DND-41 (cell line): ENCODE data around the gene SEMA4A.

ENCODE experiments used
- ATAC-seq: fragments of 200-7000 bp; cut with Tn5 transposase; 3 replicates; pipeline ENCODE4 v1.9.1; 2021; ENCODE audit warnings: low read depth; ENCODE audit not compliant: insufficient read depth
- DNase-seq: peaks from one replicate; pipeline ENCODE4 v3.0.0-alpha.2; 2020
- H2AFZ ChIP-seq: 2 replicates; pipeline ENCODE4 v1.6.0; 2012; ENCODE audit warnings: low read depth, low read length
- H3K27ac ChIP-seq: 2 replicates; pipeline ENCODE4 v1.5.1; 2012; ENCODE audit warnings: low read length, inconsistent platforms
- H3K27me3 ChIP-seq: fragments of 200-600 bp; sonication (generic); 2 replicates; pipeline ENCODE4 v1.6.0; 2012; ENCODE audit warnings: low read length, mild to moderate bottlenecking, inconsistent platforms; ENCODE audit not compliant: insufficient read depth, poor library complexity
- H3K36me3 ChIP-seq: 2 replicates; pipeline ENCODE4 v1.5.1; 2012; ENCODE audit warnings: low read length, inconsistent platforms; ENCODE audit not compliant: insufficient read depth
- H3K4me1 ChIP-seq: 2 replicates; pipeline ENCODE4 v1.5.1; 2012; ENCODE audit warnings: mild to moderate bottlenecking, low read length; ENCODE audit not compliant: insufficient read depth
- H3K4me2 ChIP-seq: 2 replicates; pipeline ENCODE4 v1.6.0; 2012; ENCODE audit warnings: mild to moderate bottlenecking, moderate library complexity, low read length, inconsistent platforms; ENCODE audit not compliant: insufficient read depth
- H3K4me3 ChIP-seq, 2 experiments: fragments of 200-600 bp in 1 of 2; shearing (Covaris generic) in 1 of 2; 2 replicates each; pipeline ENCODE4 v1.5.1; 2012 to 2016; ENCODE audit warnings: inconsistent platforms in 2 of 2, low read length in 2 of 2, mild to moderate bottlenecking in 2 of 2, low read depth in 1 of 2, moderate library complexity in 1 of 2
- H3K79me2 ChIP-seq: 2 replicates; pipeline ENCODE4 v1.6.0; 2012; ENCODE audit warnings: low read length, inconsistent platforms; ENCODE audit not compliant: insufficient read depth
- H3K9ac ChIP-seq: 2 replicates; pipeline ENCODE4 v1.6.0; 2012; ENCODE audit warnings: low read depth, mild to moderate bottlenecking, inconsistent platforms, low read length, moderate library complexity
- H3K9me3 ChIP-seq: 2 replicates; pipeline ENCODE4 v1.5.1; 2012; ENCODE audit warnings: low read length, moderate library complexity, mild to moderate bottlenecking, inconsistent platforms; ENCODE audit not compliant: insufficient read depth, severe bottlenecking
- H4K20me1 ChIP-seq: 2 replicates; pipeline ENCODE4 v1.6.0; 2012; ENCODE audit warnings: low read length; ENCODE audit not compliant: insufficient read depth
- EZH2 ChIP-seq: IDR thresholded peaks from 3 replicates; pipeline ENCODE4 v1.6.1; 2012; ENCODE audit warnings: borderline replicate concordance, low read depth, mild to moderate bottlenecking, moderate library complexity, low read length, inconsistent platforms; ENCODE audit not compliant: severe bottlenecking
- TF ChIP-seq, protein P1 (sequence below): IDR thresholded peaks from 2 replicates; pipeline ENCODE4 v1.5.1; 2012; ENCODE audit warnings: borderline replicate concordance, low read length, moderate library complexity, mild to moderate bottlenecking; ENCODE audit not compliant: poor library complexity, severe bottlenecking; ENCODE audit errors: extremely low read depth

The SEMA4A gene

DNA sequence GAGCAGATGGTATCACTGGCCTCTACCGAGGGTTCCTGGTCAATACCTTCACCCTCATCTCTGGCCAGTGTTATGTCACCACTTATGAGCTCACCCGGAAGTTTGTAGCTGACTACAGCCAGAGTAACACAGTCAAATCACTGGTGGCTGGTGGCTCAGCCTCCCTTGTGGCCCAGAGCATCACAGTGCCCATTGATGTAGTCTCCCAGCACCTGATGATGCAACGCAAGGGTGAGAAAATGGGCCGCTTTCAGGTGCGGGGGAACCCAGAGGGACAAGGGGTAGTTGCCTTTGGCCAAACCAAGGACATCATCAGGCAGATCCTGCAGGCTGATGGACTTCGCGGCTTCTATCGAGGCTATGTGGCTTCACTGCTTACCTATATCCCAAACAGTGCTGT, 46.7 kb downstream of the SEMA4A start:
- no peak overlapping the region for H3K4me3 ChIP-seq
- H3K4me1 ChIP-seq: peaks cover 17% of the 10 kb centered on the region
- TF ChIP-seq, protein P1, sequence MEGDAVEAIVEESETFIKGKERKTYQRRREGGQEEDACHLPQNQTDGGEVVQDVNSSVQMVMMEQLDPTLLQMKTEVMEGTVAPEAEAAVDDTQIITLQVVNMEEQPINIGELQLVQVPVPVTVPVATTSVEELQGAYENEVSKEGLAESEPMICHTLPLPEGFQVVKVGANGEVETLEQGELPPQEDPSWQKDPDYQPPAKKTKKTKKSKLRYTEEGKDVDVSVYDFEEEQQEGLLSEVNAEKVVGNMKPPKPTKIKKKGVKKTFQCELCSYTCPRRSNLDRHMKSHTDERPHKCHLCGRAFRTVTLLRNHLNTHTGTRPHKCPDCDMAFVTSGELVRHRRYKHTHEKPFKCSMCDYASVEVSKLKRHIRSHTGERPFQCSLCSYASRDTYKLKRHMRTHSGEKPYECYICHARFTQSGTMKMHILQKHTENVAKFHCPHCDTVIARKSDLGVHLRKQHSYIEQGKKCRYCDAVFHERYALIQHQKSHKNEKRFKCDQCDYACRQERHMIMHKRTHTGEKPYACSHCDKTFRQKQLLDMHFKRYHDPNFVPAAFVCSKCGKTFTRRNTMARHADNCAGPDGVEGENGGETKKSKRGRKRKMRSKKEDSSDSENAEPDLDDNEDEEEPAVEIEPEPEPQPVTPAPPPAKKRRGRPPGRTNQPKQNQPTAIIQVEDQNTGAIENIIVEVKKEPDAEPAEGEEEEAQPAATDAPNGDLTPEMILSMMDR: no peak
- TF ChIP-seq EZH2: no peak
- H3K4me2 ChIP-seq: no peak overlapping the region
- H2AFZ ChIP-seq: no peak overlapping the region
- no peaks in the 10 kb centered on the region for H3K27me3 ChIP-seq
- ATAC-seq: no peak
- H3K9ac ChIP-seq: no peak overlapping the region
- no peak overlapping the region for H3K27ac ChIP-seq
- H4K20me1 ChIP-seq: peaks cover 11% of the 10 kb centered on the region; the same call in 1 of the 2 replicates
- peaks cover 61% of the 10 kb centered on the region for H3K36me3 ChIP-seq
- DNase-seq: no peak
- peaks cover 66% of the 10 kb centered on the region for H3K79me2 ChIP-seq
- H3K9me3 ChIP-seq: no peaks in the 10 kb centered on the region

DNA sequence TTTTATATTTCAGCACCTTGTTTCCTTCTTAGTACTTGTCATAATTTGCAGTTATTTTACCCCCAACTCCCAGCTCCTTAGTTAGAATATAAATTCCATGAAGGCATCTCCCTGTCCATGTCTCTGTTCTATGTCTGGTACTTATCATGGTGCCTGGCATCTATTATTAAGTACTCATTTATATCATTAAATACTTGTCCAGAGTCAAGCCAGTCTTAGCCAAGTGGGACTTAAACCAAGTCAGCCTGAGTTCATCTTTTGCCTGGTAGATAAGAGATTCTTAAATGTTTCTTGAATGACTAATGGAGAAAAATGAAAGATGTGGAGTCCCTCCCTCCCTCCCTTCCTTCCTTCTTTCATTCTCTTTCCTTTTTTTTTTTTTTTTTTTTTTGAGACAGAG, 49.9 kb downstream of the SEMA4A start:
- DNase-seq: no peak
- H4K20me1 ChIP-seq: peaks cover 3% of the 10 kb centered on the region; the same call in 1 of the 2 replicates
- no peak overlapping the region for H3K9ac ChIP-seq
- H3K79me2 ChIP-seq: peaks cover 39% of the 10 kb centered on the region
- ATAC-seq: no peak
- H2AFZ ChIP-seq: no peak overlapping the region
- no peaks in the 10 kb centered on the region for H3K4me1 ChIP-seq
- no peak overlapping the region for H3K27ac ChIP-seq
- H3K27me3 ChIP-seq: no peaks in the 10 kb centered on the region
- no peak overlapping the region for H3K4me2 ChIP-seq
- peaks cover 70% of the 10 kb centered on the region for H3K36me3 ChIP-seq
- H3K4me3 ChIP-seq: no peak overlapping the region
- TF ChIP-seq, protein P1: no peak
- no peak for TF ChIP-seq EZH2
- no peaks in the 10 kb centered on the region for H3K9me3 ChIP-seq

DNA sequence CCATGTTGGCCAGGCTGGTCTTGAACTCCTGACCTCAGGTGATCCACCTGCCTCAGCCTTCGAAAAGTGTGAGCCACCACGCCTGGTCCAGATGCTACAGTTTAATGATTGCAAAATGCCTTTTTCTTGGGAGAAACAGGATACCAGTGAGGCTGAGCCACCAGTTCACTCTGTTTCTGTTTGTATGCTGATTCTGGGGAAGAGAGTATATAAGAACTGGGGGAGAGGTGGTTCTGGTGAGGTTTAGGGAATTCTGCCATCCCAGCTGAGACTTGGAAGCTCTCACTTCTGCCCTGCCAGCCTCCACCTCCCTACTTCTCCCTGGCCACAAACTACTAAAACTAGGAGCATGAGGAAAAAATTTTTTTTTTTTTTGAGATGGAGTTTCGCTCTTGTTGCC, 51.3 kb downstream of the SEMA4A start:
- Histone ChIP-seq H3K9me3 (no peaks in the 10 kb centered on the region), H3K9ac (no peak overlapping the region), H4K20me1 (peaks cover 3% of the 10 kb centered on the region; the same call in 1 of the 2 replicates), H3K79me2 (peaks cover 27% of the 10 kb centered on the region), H3K36me3 (peaks cover 73% of the 10 kb centered on the region), H3K4me2 (no peak overlapping the region), H3K4me3 (no peak overlapping the region), H3K27me3 (no peaks in the 10 kb centered on the region), H3K4me1 (no peaks in the 10 kb centered on the region), H3K27ac (no peak overlapping the region), H2AFZ (no peak overlapping the region)
- ATAC-seq (no peak), DNase-seq (no peak)
- TF ChIP-seq EZH2: no peak
- TF ChIP-seq, protein P1: no peak

DNA sequence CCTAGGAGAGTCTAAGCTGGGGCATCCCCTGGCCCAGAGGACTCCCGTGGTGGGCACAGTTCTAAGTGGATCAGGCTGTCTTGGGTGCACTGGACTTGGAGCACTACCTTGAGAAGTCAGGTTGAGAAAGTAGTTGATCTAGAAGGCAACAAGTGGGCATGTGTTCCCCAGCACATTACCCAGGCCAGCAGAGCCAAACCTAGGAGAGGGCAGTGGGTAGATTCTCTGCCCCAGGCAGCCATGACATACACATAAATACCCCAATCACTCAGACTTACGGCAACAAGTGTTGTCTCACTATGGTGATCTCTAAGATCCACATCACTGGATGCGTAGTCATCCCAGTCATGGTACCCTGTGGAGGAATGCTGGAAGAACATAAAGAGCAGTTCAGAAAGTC, 57.9 kb downstream of the SEMA4A start:
- H4K20me1 ChIP-seq: no peaks in the 10 kb centered on the region
- no peak overlapping the region for H3K4me2 ChIP-seq

More for the DNA sequence above, 57.9 kb downstream of the SEMA4A start:
- Histone ChIP-seq H3K36me3 (peaks cover 57% of the 10 kb centered on the region), H3K79me2 (peaks cover 29% of the 10 kb centered on the region), H3K27me3 (no peaks in the 10 kb centered on the region), H3K9ac (no peak overlapping the region), H3K27ac (no peak overlapping the region), H3K4me3 (no peak overlapping the region), H2AFZ (no peak overlapping the region), H3K4me1 (peaks cover 23% of the 10 kb centered on the region), H3K9me3 (no peaks in the 10 kb centered on the region)
- TF ChIP-seq EZH2: no peak
- TF ChIP-seq, protein P1: no peak
- DNase-seq: no peak
- no peak for ATAC-seq
